IMR-90 (cell line): Measurements from ENCODE around the gene NDUFAF2. TPM values are rescaled to one million over a fixed set of nuclear protein-coding genes. Genes with fewer than 3 reads are reported as not detected.

ENCODE experiments used
- ATAC-seq: fragments of 200-7000 bp; cut with Tn5 transposase; 2 replicates; pipeline ENCODE4 v1.9.1; 2020; ENCODE audit warnings: low read depth, mild to moderate bottlenecking, moderate library complexity
- BruUV-seq: library from RNA; stranded (reverse); fragments of 400-500 nt; replicated peaks from 2 replicates; lab custom pipeline; 2021; lab: Mats Ljungman, UMichigan
- CTCF ChIA-PET: fragments of 300-600 bp; formaldehyde crosslinking; extraction: SDS; loops from one replicate; lab custom pipeline; 2021; ENCODE audit warnings: antibody characterized with exemption; lab: Yijun Ruan, JAX
- POLR2A ChIA-PET: fragments of 300-600 bp; sonication (Branson Sonifier 250); formaldehyde crosslinking; loops from one replicate; lab custom pipeline; 2022; ENCODE audit warnings: antibody characterized with exemption; ENCODE audit not compliant: unreplicated experiment; lab: Charles Lee
- DNase-seq: peaks from one replicate; pipeline ENCODE4 v3.0.0; 2013
- H2AFZ ChIP-seq: replicated peaks from 2 replicates; pipeline ENCODE3; 2013; ENCODE audit warnings: low read length, mild to moderate bottlenecking; ENCODE audit not compliant: poor library complexity
- H2AK5ac ChIP-seq: 2 replicates; pipeline ENCODE4 v1.6.1; 2013; ENCODE audit warnings: low read depth, low read length, inconsistent platforms
- H2AK9ac ChIP-seq: replicated peaks from 2 replicates; pipeline ENCODE3; 2013; ENCODE audit warnings: mild to moderate bottlenecking, low read depth, low read length, moderate library complexity; ENCODE audit not compliant: poor library complexity
- H2BK120ac ChIP-seq: 2 replicates; pipeline ENCODE4 v1.6.1; 2013; ENCODE audit warnings: low read depth, low read length, inconsistent platforms
- H2BK15ac ChIP-seq: 3 replicates; pipeline ENCODE4 v1.6.1; 2013; ENCODE audit warnings: low read depth, low read length, inconsistent platforms
- H2BK20ac ChIP-seq: 2 replicates; pipeline ENCODE4 v1.6.1; 2013; ENCODE audit warnings: low read depth, mild to moderate bottlenecking, inconsistent platforms, low read length, moderate library complexity
- H2BK5ac ChIP-seq: 2 replicates; pipeline ENCODE4 v1.6.1; 2013; ENCODE audit warnings: mild to moderate bottlenecking, low read depth, low read length, inconsistent platforms; ENCODE audit not compliant: poor library complexity, severe bottlenecking
- H3K14ac ChIP-seq: replicated peaks from 2 replicates; pipeline ENCODE4 v1.6.1; 2013; ENCODE audit warnings: low read depth, low read length, inconsistent platforms
- H3K18ac ChIP-seq: 2 replicates; pipeline ENCODE4 v1.6.1; 2013; ENCODE audit warnings: low read depth, low read length, control low read depth
- H3K23ac ChIP-seq: 2 replicates; pipeline ENCODE4 v1.6.1; 2013; ENCODE audit warnings: low read depth, low read length, inconsistent platforms
- H3K27ac ChIP-seq: 2 replicates; pipeline ENCODE4 v1.5.1; 2013; ENCODE audit warnings: mild to moderate bottlenecking, control low read depth, low read length; ENCODE audit not compliant: insufficient read depth
- H3K27me3 ChIP-seq: 2 replicates; pipeline ENCODE4 v1.6.1; 2013; ENCODE audit warnings: low read length; ENCODE audit not compliant: control insufficient read depth, insufficient read depth
- H3K36me3 ChIP-seq: 2 replicates; pipeline ENCODE4 v1.6.1; 2013; ENCODE audit warnings: low read length, mixed read lengths; ENCODE audit not compliant: control insufficient read depth, insufficient read depth
- H3K4ac ChIP-seq: 2 replicates; pipeline ENCODE4 v1.6.1; 2013; ENCODE audit warnings: low read depth, low read length, inconsistent platforms
- H3K4me1 ChIP-seq: 2 replicates; pipeline ENCODE4 v1.6.1; 2013; ENCODE audit warnings: low read length, mixed read lengths; ENCODE audit not compliant: control insufficient read depth, insufficient read depth
- H3K4me2 ChIP-seq: 2 replicates; pipeline ENCODE4 v1.6.1; 2013; ENCODE audit warnings: low read depth, mild to moderate bottlenecking, control low read depth, low read length, moderate library complexity
- H3K4me3 ChIP-seq: 2 replicates; pipeline ENCODE4 v1.5.1; 2013; ENCODE audit warnings: low read depth, mild to moderate bottlenecking, control low read depth, low read length, moderate library complexity; ENCODE audit not compliant: insufficient read depth
- H3K56ac ChIP-seq: 2 replicates; pipeline ENCODE4 v1.6.1; 2013; ENCODE audit warnings: low read length, inconsistent platforms; ENCODE audit not compliant: insufficient read depth; ENCODE audit errors: extremely low read depth
- H3K79me1 ChIP-seq, 2 experiments: 2 replicates each; pipeline ENCODE4 v1.6.1; 2013; ENCODE audit warnings: low read length in 2 of 2, inconsistent platforms in 1 of 2, low read depth in 1 of 2
- H3K9ac ChIP-seq: 2 replicates; pipeline ENCODE4 v1.6.1; 2013; ENCODE audit warnings: low read depth, low read length, control low read depth
- H3K9me1 ChIP-seq: 2 replicates; pipeline ENCODE4 v1.6.1; 2013; ENCODE audit warnings: low read length, inconsistent platforms; ENCODE audit not compliant: insufficient read depth
- H3K9me3 ChIP-seq: 2 replicates; pipeline ENCODE4 v1.6.1; 2013; ENCODE audit warnings: low read length; ENCODE audit not compliant: control insufficient read depth, insufficient read depth
- H4K20me1 ChIP-seq: 2 replicates; pipeline ENCODE4 v1.6.1; 2013; ENCODE audit warnings: low read length, inconsistent platforms; ENCODE audit not compliant: insufficient read depth
- H4K5ac ChIP-seq: 2 replicates; pipeline ENCODE4 v1.6.1; 2013; ENCODE audit warnings: mild to moderate bottlenecking, low read depth, low read length, control low read depth
- H4K8ac ChIP-seq, 2 experiments: 2 replicates each; pipeline ENCODE4 v1.6.1; 2013; ENCODE audit warnings: low read depth in 2 of 2, low read length in 2 of 2, control low read depth in 1 of 2, inconsistent platforms in 1 of 2
- H4K91ac ChIP-seq: 2 replicates; pipeline ENCODE4 v1.6.1; 2013; ENCODE audit warnings: low read depth, low read length, inconsistent platforms; ENCODE audit not compliant: insufficient read depth
- CEBPB ChIP-seq: IDR thresholded peaks from 2 replicates; pipeline ENCODE4 v1.6.1; 2012; ENCODE audit warnings: low read depth, low read length, improper control_type of control experiment
- CHD1 ChIP-seq: IDR thresholded peaks from 2 replicates; pipeline ENCODE4 v1.6.1; 2012; ENCODE audit warnings: low read depth, low read length, improper control_type of control experiment
- MAZ ChIP-seq: IDR thresholded peaks from 2 replicates; pipeline ENCODE4 v1.6.1; 2012; ENCODE audit warnings: low read depth, mild to moderate bottlenecking, low read length, improper control_type of control experiment, moderate library complexity, borderline replicate concordance
- MXI1 ChIP-seq: IDR thresholded peaks from 2 replicates; pipeline ENCODE4 v1.6.1; 2012; ENCODE audit warnings: low read depth, mild to moderate bottlenecking, low read length, moderate library complexity, borderline replicate concordance
- NFE2L2 ChIP-seq: fragments of 150-350 bp; IDR thresholded peaks from 2 replicates; pipeline ENCODE4 v1.6.1; 2016; ENCODE audit warnings: low read depth, mild to moderate bottlenecking, low read length
- RAD21 ChIP-seq: IDR thresholded peaks from 2 replicates; pipeline ENCODE4 v1.6.1; 2012; ENCODE audit warnings: low read length, improper control_type of control experiment
- SMC3 ChIP-seq: fragments of 150-350 bp; IDR thresholded peaks from 2 replicates; pipeline ENCODE4 v1.6.1; 2016; ENCODE audit warnings: low read depth, mild to moderate bottlenecking, antibody characterized with exemption, low read length, moderate library complexity
- WGBS, 2 experiments: methylation state at CpG; one replicate each; pipeline versions ENCODE4 v1.1.5 to v1.1.7; 2013; ENCODE audit warnings: missing lambda C conversion rate in 2 of 2; ENCODE audit not compliant: insufficient read length in 1 of 2; ENCODE audit errors: extremely low coverage in 2 of 2; 5-methylcytosine and 5-hydroxymethylcytosine counted together
- dilution Hi-C: fragments of 300-500 bp; cut with HindIII; formaldehyde crosslinking; loops from one replicate; pipeline ENCODE4 v1.14.3; 2018; ENCODE audit warnings: low sequenced_read_pairs; ENCODE audit not compliant: unreplicated experiment
- in situ Hi-C: fragments of 300-500 bp; cut with MboI; formaldehyde crosslinking; loops from 3 replicates; pipeline ENCODE4 v1.14.3; 2019; ENCODE audit warnings: low sequenced_read_pairs, inconsistent platforms, mixed read lengths
- intact Hi-C: fragments of 100-400 bp; cut with micrococcal nuclease; formaldehyde crosslinking; loops from 2 replicates; pipeline ENCODE4 v1.10.0; 2022
- polyA plus RNA-seq, 3 experiments: library from polyadenylated mRNA; depleted of rRNA; stranded (reverse); fragments of >200 nt; gene quantifications; 2 replicates each; pipeline ENCODE4 v1.2.3, GENCODE V29; 2012; ENCODE audit warnings: low replicate concordance in 1 of 3
- total RNA-seq: library from RNA; depleted of rRNA; stranded (reverse); fragments of >200 nt; gene quantifications from 2 replicates; pipeline ENCODE4 v1.2.3, GENCODE V29; 2012

NDUFAF2 gene
- total and polyA plus RNA-seq, 2 of the 4 experiments (the other 2 are of a cell fraction): 11.8 to 24.7 TPM

- Histone ChIP-seq H4K8ac (0 out of 4 replicates have a peak overlapping the region, but pooled peaks of 1 of the 2 experiments have one; percentile 14), H2BK20ac (no peak overlapping the region), H3K4ac (no peak overlapping the region), H2AK9ac (no peak overlapping the region), H3K79me1 (no peaks in the 10 kb centered on the region), H3K36me3 (no peaks in the 10 kb centered on the region), H2BK120ac (no peak overlapping the region), H2AFZ (no peak overlapping the region), H3K4me3 (no peak overlapping the region), H3K9me1 (no peaks in the 10 kb centered on the region), H4K91ac (no peak overlapping the region), H3K14ac (no peak overlapping the region), H4K5ac (no peak overlapping the region), H3K4me1 (no peaks in the 10 kb centered on the region), H2BK15ac (no peak overlapping the region), H3K27me3 (no peaks in the 10 kb centered on the region), H2BK5ac (no peak overlapping the region), H3K4me2 (no peak overlapping the region), H3K9me3 (no peaks in the 10 kb centered on the region), H4K20me1 (no peaks in the 10 kb centered on the region), H3K23ac (no peak overlapping the region), H3K56ac (no peak overlapping the region), H3K27ac (no peak overlapping the region), H2AK5ac (no peak overlapping the region), H3K18ac (no peak overlapping the region), H3K9ac (no peak overlapping the region)
- ChIA-PET CTCF (no interaction called here), POLR2A (no interaction called here)
- dilution Hi-C loops (no loop called here), in situ Hi-C loops (no loop called here), intact Hi-C loops (no loop called here)
- ATAC-seq (peak; percentile 46), DNase-seq (peak; percentile 38)
- no CpG with 5 or more reads among the region's 1 CpG for WGBS, 2 experiments
- no TSS peak for BruUV-seq
- TF ChIP-seq SMC3 (no peak), RAD21 (no peak), MXI1 (no peak), CEBPB (no peak), CHD1 (no peak), MAZ (no peak), NFE2L2 (no peak)
Observed at GRCh38 chr5:61132559-61132958, 187.6 kb downstream of the NDUFAF2 start.
